Islet of Langerhans (tissue), 1 donor: ENCODE measurements around the gene SPRTN.
"Not testable (repeated sequence)": the region's sequence is repeated elsewhere in the genome, so short reads cannot be mapped to it uniquely, and the experiment has no call there.

Source experiments
- FAIRE-seq: peaks from one replicate; lab custom pipeline; 2011; peaks lifted over from hg19 to GRCh38; lab: Jason Lieb, UNC

The SPRTN gene

DNA sequence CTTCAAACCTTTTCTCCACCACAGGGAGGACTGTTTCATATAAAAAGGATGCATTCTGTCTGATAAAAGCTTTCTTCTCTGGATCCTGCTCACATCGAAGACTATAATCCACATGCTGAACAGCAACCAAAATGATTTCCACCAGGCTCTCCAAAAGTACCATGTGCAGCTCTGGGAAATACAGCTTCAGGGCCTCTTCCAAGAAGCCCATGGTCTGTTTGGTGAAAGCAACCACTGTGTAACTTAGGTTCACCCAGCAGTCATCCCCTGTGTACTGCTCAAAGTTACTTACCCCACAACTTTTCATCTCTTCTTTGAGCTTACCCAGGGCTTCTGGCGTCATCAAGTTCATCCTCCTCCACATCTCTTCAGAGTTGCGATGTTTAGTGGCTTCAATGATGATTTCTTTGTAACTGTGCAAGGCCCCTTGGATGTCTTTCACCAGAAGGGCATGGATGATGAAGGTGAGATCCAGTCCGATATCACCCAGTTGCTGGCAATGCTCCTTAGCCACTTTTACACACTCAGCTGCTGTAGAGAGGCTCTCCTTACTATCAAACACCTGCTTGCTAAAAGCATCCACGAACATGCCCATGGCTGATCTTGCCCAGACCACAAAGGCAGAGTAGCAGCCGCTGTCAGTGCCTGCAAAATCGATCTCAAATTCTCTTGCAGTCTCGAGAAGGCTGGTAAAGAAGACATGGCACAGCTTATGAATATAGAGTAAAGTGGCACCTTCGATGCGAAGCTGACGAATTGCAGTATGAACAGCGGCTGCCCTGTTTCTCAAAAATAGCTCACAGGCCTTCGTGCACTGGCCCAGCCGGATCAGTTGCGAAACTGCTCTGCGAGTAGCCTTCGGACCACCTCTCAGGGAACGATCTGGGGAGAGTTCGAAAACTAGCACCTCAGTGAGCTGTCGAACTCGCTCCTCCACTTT lies 2.2 kb upstream of the SPRTN start:
- FAIRE-seq, result no peak

DNA sequence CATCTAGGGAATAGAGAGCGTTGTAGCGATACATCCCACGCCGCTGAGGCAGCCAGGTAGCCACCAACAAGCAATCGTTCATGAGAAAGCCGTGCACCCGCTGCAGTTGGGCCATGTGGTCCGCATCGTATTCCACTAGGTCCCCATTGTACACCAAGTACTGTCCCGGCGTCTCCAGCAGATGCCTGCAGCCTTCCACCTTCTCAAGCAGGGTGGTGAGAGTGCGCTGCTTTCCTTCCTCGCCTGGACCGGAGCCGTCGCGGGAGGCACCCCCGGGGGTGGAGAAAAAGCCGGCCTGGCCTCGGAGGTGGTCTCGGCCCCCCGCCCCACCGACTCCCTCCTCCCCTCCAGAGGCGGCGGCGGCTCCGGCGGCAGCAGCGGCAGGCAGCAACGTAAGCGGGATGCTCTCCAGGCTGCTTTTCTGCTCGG lies 1.0 kb upstream of the SPRTN start:
- no peak for FAIRE-seq

DNA sequence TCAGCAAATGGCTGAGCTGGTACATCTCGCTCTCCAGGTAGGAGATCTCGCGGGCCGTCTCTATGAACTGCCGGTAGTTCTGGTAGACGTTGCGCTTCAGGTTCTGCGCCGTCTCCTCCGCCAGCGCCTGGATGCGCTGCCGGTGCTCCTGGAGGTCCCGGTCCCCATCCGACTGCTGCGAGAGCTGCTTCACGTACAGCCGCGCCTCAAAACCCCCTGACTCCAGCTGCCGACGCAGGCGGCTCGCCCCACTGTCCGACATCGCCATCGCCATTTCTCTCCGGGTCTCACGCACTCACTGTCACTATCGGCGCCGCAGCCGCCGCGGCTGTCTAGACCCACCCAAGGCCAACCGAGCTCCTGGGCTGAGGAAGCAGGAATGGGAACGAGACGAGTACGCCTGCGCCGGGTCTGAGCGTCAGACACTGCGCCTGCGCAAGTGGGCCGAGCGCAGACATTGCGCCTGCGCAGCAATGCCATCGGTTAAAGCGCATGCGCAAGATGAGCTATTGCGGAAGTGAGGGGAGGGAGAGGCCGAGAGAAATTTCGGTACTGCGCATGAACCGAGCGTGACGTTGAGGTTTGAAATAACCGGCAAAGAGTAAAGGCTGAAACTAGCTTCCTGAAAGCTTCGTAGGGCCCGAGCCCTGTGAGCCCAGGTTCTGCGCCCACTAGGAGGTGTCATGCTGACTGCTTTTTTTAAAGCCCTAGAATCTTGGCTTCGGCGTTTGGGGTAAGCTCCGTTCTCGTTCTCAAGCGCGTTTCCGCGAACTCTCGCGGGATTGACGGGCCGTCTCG lies 422 bp upstream of the SPRTN start, which contains the start of gene EXOC8:
EXOC8 (minus strand) TSS at position 381 of the 798 bp plus-strand sequence; CDS start at position 274, 107 bp downstream.
- peak; percentile 93 for FAIRE-seq

DNA sequence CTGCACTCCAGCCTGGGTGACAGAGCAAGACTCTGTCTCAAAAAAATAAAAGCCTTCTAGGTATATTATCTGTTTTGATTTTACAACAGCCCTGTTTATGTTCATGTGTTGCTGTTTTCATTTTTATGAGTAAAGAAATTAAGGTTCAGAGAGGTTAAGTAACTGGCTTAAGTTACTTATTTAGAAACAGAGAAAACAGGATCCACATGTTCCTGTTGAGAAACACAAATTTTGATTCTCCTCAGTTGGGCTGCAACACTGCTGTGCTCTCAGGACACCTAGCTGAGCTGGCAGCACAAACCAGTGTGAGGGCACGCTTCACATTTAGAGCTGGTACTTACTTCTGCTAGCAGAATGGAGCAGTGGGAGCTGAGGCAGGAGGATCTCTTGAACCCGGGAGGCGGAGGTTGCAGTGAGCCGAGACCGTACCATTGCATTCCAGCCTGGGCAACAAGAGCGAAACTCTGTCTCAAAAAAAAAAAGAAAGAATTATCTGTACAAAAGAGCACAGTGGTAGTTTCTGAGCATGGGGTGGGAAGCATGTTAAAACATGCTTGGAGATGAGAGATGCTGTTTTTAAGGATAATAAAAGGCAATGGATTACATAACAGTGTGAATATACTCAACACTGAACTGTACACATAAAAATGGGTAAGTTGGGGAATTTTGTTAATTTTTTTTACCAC lies 2.4 kb downstream of the SPRTN start:
- no peak for FAIRE-seq

DNA sequence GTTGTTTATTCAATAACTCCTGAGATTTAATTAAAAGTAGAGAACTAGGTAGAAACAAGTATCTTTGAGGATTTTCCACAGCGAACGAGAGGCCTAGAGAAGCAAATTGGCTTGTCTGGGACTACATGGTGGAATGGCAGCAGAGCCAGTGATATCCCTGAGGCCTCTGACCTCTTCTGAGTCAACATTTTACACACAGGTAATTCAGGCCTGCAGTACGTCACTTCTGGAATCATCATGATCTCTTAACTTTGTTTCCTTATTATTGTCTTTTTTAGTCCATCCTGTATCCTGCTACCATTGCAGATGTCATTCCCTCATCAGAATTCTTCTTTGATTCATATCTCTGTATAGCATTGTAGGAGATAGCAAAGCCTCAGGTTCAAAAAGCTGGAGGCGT lies 9.9 kb downstream of the SPRTN start:
- no peak for FAIRE-seq

DNA sequence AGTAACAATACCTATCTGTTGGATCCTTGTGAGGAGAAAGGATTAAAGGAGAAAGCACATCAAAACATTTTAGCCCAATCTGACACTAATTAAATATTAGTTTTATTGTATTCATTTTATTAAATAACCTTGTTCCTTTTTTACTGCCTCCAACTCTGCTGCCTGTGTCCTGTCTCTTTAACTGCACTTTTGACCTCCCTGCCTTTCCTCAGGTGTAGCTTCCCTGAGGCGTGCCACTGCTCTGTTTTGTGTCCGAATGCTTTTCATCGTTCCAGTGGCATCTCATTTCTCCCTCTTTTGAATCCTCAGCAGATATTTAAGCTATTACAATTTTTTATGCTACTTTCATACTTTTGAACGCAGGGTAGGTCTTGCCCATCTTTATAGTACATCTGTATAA lies 10.3 kb downstream of the SPRTN start:
- no peak for FAIRE-seq

DNA sequence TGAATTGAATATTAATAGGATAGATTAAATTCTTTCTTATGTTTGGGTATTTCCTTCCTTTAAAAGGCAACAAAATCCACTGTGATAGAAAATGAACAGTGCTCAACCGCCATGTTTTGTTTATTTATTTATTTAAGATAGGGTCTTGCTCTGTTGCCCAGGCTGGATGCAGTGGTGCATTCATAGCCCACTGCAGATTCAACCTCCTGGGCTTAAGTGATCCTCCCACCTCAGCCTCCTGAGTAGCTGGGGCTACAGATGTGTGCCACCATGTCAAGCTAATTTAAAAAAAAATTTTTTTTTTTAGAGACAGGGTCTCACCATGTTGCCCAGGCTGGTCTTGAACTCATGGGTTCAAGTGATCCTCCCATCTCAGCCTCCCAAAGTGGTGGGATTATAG lies 10.8 kb downstream of the SPRTN start:
- FAIRE-seq, result not testable (repeated sequence)

DNA sequence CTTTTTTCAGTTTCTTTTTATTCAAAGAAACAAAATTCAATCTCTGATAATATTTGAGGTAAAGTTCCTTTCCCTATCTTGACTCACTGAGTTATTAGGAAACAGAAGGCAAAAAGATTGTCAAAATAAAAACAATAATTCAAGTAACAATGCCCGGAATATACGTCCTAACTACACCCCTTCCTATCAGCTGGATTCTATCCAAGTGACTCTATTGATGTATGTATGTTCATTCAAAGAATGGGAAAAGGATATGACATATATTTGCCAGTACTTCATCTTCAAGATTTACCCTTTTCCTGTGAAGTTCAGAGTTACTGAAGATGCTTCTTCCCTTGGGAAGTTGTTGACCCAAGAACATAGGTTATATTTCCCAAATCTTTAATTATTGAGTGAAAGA lies 13.7 kb downstream of the SPRTN start:
- no peak for FAIRE-seq

DNA sequence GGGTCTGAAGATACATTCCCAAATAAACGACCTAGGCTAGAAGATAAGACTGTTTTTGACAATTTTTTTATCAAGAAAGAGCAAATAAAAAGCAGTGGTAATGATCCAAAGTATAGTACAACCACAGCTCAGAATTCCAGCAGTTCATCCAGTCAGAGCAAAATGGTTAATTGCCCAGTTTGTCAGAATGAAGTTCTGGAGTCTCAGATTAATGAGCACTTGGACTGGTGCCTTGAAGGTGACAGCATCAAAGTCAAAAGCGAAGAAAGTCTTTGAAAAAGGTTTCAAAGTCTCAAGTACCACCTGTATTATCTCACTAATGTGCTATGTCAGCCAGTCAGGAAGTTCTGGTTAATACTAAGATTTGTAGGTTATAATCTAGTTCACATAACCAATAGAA lies 15.0 kb downstream of the SPRTN start:
- no peak for FAIRE-seq

DNA sequence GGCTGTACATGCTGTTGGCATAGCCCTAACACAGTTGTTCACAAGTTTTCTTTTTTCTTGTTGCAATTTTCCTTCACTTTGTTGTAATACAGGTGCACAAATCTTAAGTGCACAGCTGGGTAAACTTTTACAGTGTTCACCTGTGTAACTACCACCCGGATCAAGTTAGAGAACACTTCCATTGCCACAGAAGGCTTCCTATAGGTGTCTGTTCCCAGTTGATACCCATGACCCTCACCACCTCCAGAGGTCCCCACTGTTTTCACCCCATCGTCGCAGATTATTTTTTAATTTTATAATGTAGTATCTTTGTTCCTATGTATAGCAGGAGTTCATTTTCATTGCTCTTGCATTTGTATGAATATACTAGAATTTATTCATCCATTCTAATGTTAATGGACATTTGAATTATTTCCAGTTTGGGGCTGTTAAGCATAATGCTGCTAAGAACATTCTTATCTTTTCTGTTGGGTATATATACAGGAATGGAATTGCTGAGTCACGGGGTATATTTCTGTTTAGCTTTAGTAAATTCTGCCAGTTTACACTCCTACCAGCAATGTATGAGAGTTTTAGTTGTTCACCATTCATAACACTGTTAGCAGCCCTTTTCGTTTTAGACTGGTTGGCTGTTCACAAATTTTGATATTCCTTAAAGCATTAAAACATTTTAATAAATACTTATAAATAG lies 16.4 kb downstream of the SPRTN start:
- FAIRE-seq, result no peak

DNA sequence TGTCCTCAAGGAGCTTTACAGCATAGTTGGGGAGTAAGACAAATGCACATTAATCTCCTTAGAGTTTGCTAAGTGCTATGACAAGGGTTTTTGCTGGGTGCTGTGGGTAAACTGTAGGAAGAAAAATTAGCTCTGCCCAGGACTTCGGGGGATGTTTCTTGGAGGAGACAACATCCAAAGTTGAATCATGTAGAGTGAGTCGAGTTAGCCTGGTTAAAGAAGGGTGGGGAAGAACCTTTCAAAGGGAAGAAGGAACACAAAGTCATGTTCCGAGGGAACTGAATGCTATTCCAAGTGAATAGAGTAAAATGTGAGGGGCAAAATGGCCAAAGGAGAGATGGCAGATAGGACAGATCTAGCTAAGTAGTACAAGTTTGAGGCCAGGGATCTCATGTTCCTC lies 17.1 kb downstream of the SPRTN start:
- no peak for FAIRE-seq

DNA sequence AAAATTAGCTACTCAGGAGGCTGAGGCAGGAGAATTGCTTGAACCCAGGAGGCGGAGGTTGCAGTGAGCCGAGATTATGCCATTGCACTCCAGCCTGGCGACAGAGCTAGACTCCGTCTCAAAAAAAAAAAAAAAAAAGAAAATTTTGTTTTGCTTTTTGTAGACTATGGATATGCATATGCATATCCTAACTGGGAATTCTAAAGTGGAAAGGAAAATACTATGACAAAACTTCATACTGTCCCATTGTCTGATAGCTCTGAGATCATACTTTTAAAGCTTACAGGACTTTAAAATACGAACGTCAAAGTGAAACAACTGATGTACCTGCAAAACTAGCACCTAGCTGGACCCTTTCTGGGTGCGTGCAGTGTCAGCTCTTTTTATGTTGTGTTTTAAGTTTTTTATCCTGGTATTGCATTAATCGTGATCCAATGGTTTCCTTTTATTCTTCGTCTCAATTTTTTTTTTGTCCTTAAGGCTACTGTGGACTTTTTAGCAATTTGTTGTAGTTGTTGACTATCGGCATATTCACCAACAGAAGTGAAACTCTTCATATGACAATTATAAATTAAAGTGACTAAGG lies 19.2 kb downstream of the SPRTN start:
- FAIRE-seq, result no peak

DNA sequence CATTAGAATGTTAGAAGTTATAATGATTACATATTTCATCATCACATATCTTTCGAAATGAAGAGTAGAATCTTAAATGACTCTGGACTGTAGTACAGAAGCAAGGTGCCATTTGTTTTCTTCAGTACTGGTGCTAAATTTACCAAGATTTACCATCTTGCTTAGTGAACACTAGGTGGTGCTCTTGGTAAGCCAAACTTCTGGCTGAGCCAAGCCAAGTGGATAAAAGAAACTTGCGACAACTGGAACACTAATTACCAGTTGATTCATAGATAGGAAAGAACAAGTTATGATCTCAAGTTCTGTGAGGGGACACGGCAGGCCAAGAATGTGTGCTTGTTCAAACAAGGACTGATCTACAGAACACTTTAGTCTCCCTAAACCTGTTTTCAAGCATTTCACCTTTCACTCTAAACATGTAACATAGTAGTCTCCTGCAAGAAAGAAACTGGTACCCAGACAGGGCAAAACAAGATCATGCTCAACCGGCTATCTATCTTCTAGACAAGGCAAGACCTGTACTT lies 19.8 kb downstream of the SPRTN start:
- FAIRE-seq, result peak; percentile 100

DNA sequence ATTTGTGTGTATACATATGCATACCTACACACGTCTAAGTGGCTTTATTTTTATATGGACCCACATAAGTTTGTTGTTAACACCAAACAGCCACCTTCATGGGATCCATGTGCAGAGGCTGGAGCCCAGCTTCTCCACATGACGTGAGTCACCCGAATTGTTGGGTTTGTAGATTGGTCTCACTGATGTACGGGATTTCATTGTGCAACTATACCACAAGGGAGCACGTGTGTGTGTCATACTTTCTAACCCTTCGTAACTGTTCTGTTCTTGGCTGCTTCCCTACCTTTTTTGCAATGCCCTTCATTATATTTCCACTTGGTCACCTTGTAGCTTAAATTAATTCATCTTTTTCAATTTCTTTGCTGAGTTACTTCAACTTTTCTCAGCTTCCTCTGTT lies 21.0 kb downstream of the SPRTN start:
- FAIRE-seq, result no peak

DNA sequence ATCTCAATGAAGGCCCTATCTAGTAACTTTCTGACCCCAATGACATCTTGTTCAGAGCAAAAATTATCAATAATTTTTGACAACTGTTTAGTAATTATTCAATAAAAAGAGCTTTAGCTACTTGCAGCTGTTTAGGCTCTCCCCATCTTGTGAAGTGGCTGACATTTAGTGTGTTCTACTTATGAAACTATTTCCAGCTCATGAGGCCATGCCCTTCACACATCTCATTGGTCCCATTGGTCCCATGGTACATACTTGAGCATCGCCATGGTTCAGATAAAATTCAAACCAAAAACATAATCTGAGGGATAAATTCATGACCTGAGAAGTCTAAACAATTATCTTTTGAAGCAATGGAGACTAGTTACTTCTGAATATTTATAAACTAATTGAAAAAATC lies 24.2 kb downstream of the SPRTN start:
- FAIRE-seq, result peak; percentile 30

DNA sequence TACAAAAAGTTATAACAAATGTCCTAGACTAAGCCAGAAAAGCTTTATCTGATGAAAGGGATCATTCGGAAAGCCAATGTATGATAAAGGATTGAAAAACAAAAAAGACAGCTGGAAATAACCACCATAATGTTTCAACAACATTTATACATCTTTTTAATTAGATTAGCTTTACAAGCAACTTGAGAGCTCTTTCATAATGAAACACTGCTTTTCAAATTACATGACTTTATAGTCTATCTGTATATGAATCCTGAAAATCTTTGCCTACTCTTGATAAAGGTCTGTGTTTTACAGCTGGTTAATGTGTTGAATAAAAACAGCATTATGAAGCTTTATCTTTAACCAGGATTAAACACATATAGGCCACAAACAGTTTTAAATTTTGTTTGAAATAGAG lies 25.5 kb downstream of the SPRTN start:
- no peak for FAIRE-seq

DNA sequence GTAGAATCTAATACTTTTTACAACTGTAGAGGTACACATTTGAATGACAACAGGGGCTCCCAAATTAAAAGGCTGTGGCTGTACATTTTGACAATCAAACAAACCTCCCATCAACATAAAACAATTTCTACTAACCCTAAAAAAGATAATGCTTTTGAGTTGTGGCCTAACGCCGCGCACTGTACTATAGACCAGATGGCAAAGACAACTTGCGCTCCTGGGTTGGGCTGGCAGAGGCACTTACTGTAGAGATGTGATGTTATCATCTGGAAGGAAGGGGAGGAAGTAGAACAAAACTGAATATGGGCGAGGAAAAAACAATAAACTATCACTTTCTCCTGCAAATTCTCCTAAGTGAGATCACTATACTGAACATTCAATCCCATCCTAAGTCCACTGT lies 26.1 kb downstream of the SPRTN start:
- no peak for FAIRE-seq

DNA sequence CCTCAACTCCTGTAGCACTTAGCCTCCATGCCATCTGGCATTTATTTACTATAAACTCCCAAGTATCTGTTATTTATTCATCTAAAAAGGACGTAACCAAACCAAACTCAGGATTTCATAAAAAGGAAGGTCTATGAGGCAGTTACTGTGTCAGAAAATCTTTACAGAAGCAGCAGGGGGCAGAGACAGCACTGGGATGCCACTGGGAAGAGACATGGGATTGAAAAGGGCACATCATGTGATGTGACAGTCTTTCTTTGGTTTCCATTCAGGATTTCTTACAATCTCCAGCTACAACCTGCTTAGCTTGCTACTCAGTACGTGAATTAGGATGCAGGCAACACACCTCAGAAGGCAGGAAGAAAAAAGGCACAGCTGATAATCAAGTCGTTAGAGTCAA lies 31.2 kb downstream of the SPRTN start:
- no peak for FAIRE-seq

DNA sequence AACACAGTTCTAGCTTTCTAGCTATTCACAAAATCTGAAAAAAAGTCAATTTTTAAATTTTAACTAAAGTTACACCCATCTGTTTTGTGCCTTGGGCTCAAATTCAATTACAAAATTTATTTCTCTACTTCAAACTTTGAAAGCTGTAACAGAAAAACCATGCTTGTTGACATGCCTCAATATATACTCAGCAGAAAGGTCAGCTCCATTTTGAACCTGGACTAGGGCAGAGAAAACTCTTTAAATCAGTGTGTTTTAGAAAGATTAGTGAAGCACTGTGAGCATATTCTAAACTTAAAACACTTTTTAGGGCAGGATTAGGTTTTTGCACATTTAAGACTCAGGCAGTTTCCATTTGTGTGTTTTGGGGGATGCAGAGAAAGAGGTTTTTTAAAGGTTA lies 34.4 kb downstream of the SPRTN start:
- FAIRE-seq, result no peak

DNA sequence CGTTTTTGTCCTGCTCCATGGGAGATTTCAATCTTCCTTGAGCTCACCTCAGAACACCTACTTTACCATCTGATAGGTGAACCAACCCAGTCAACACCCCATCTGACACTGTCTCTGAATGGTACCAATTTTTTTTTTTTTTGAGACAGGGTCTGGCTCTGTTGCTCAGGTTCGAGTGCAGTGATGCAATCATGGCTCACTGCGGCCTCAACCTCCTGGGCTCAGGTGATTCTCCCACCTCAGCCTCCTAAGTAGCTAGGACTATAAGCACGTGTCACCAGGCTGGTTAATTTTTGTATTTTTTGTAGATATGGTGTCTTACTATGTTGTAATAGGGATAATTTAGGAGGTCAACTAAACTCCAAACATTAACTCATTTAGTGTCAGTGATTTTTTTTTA lies 36.3 kb downstream of the SPRTN start:
- no peak for FAIRE-seq

DNA sequence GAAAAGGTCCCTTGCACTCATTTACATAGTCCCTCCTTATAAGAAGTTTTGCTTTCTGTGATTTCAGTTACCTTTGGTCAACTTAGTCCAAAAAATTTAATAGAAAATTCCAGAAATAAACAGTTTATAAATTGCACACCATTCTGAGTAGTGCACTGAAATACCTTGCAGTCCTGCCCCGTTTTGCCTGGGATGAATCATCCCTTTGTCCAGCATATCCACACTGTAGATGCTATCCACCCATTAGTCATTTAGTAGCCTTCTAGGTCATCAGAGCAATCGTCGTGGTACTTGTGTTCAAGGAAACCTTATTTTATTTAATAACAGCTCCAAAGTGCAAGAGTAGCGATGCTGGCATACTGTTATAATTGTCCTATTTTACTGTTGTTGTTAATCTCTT lies 38.0 kb downstream of the SPRTN start:
- no peak for FAIRE-seq
